Measurements from ENCODE around the gene RMRP. TPM values are rescaled to one million over a fixed set of nuclear protein-coding genes. Genes with fewer than 3 reads are reported as not detected.

The RMRP gene
- total RNA-seq (2022; extraction: Qiagen RNA extraction), result 4.2 to 11.7 TPM (median 7.0 TPM) in 3 of 5 replicates, not detected in the others

DNA sequence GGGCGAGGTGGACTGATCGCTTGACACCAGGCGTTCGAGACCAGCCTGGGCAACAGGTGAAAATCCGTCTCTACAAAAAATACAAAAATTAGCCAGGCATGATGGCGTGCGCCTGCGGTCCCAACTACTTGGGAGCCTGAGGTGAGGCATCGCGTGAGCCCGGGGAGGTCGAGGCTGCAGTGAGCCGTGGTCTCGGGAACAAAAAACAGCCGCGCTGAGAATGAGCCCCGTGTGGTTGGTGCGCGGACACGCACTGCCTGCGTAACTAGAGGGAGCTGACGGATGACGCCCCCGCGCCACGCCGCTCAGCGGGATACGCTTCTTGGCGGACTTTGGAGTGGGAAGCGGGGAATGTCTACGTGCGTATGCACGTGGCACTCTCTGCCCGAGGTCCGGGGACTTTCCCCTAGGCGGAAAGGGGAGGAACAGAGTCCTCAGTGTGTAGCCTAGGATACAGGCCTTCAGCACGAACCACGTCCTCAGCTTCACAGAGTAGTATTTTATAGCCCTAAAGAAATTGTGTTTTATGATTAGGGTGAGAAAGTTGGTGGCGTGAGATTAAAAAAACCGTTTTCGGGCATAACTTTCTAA is at the start of gene RMRP:
Gene RMRP (minus strand): TSS at position 474 of the 591 bp plus-strand sequence.

GRCh38 chr9:35689542-35690293 is 31.9 kb upstream of the RMRP start, which contains the start of gene TPM2:
Gene TPM2, minus strand, starts transcription at chr9:35689925. Its CDS starts 108 bp downstream, at chr9:35689817.

DNA sequence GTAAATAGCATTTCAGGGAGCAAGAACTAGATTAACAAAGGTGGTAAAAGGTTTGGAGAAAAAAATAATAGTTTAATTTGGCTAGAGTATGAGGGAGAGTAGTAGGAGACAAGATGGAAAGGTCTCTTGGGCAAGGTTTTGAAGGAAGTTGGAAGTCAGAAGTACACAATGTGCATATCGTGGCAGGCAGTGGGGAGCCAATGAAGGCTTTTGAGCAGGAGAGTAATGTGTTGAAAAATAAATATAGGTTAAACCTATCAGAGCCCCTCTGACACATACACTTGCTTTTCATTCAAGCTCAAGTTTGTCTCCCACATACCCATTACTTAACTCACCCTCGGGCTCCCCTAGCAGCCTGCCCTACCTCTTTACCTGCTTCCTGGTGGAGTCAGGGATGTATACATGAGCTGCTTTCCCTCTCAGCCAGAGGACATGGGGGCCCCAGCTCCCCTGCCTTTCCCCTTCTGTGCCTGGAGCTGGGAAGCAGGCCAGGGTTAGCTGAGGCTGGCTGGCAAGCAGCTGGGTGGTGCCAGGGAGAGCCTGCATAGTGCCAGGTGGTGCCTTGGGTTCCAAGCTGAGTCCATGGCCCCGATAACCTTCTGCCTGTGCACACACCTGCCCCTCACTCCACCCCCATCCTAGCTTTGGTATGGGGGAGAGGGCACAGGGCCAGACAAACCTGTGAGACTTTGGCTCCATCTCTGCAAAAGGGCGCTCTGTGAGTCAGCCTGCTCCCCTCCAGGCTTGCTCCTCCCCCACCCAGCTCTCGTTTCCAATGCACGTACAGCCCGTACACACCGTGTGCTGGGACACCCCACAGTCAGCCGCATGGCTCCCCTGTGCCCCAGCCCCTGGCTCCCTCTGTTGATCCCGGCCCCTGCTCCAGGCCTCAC is 15.6 kb upstream of the RMRP start, which contains the start of gene CA9:
Gene CA9 (plus strand): TSS at position 797 of the 893 bp plus-strand sequence. CDS start 32 bp downstream, at position 829.

GRCh38 chr9:35664531-35665470 is 7.0 kb upstream of the RMRP start, which contains the start of gene ARHGEF39:
Gene ARHGEF39, minus strand, starts transcription at chr9:35665195. Its CDS starts 26 bp downstream, at chr9:35665169.

DNA sequence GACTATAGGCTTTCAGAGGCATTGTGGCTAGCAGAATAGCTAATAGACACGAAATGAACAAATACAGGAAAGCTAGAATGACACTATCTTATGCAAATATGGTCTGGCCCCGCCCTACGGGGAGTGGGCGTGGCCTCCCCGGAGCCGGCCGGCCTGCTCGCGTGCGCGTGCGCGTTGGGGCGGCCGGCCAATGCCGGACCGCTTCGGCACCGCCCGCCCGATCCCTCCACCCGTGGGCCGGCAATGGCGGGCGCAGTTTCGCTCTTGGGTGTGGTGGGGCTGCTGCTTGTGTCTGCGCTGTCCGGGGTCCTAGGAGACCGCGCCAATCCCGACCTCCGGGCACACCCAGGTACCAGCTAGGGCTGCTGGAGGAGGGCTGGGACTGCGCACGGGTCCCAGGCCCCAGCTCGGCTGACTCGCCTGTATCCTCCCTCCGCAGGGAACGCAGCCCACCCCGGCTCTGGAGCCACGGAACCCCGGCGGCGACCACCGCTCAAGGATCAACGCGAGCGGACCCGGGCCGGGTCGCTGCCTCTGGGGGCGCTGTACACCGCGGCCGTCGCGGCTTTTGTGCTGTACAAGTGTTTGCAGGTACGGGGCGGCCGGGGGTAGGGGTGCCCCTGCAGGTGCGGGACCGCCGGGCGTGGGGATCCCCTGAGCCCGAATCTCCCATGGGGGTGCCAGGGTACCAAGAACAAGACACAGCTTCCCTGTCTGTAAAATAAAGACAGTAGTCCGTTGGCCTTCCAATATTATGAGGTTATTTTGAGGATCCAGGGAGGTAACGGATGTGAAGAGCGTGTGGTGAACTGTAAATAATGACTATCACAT is 533 bp upstream of the RMRP start, which contains the start of gene CCDC107:
Gene CCDC107 (plus strand): TSS at position 156 of the 831 bp plus-strand sequence. CDS start 88 bp downstream, at position 244.

GRCh38 chr9:35650341-35651158 is 7.3 kb downstream of the RMRP start, which contains the start of gene SIT1:
Gene SIT1, minus strand, starts transcription at chr9:35650931. Its CDS starts 78 bp downstream, at chr9:35650853.

GRCh38 chr9:35618325-35618727 is 39.5 kb downstream of the RMRP start, which contains the start of gene CD72:
Gene CD72, minus strand, starts transcription at chr9:35618413. Its CDS starts 110 bp downstream, at chr9:35618303.

Other genes starting within 250 kb of the RMRP start
- 22.4 to 33.2 TPM (median 29.5 TPM) in 5 replicates for gene RUSC2, start 167.9 kb downstream of the RMRP start, total RNA-seq (2022; extraction: Qiagen RNA extraction)
- 23.2 to 30.9 TPM (median 29.9 TPM) in 5 replicates for gene TESK1, start 52.8 kb downstream of the RMRP start, total RNA-seq (2022; extraction: Qiagen RNA extraction)
- gene CD72, start 39.6 kb downstream of the RMRP start, total RNA-seq (2022; extraction: Qiagen RNA extraction), result 0.06 to 0.18 TPM (median 0.12 TPM) in 4 of 5 replicates, not detected in the other
- not detected in 5 replicates for gene SIT1, start 7.1 kb downstream of the RMRP start, total RNA-seq (2022; extraction: Qiagen RNA extraction)
- 21.2 to 27.0 TPM (median 25.3 TPM) in 5 replicates for gene CCDC107, start 273 bp upstream of the RMRP start, total RNA-seq (2022; extraction: Qiagen RNA extraction)
- gene ARHGEF39, start 7.2 kb upstream of the RMRP start, total RNA-seq (2022; extraction: Qiagen RNA extraction), result 13.1 to 20.9 TPM (median 19.3 TPM) in 5 replicates
- gene CA9, start 15.9 kb upstream of the RMRP start, total RNA-seq (2022; extraction: Qiagen RNA extraction), result 4.2 to 7.9 TPM (median 7.3 TPM) in 5 replicates
- gene TPM2, start 31.9 kb upstream of the RMRP start, total RNA-seq (2022; extraction: Qiagen RNA extraction), result 623 to 688 TPM (median 654 TPM) in 5 replicates
- gene TLN1, start 74.2 kb upstream of the RMRP start, total RNA-seq (2022; extraction: Qiagen RNA extraction), result 110 to 135 TPM (median 123 TPM) in 5 replicates
- 58.6 to 69.3 TPM (median 61.3 TPM) in 5 replicates for gene CREB3, start 74.6 kb upstream of the RMRP start, total RNA-seq (2022; extraction: Qiagen RNA extraction)
- gene GBA2, start 91.2 kb upstream of the RMRP start, total RNA-seq (2022; extraction: Qiagen RNA extraction), result 27.4 to 38.0 TPM (median 34.1 TPM) in 5 replicates
- 12.8 to 17.3 TPM (median 15.8 TPM) in 5 replicates for gene RGP1, start 91.3 kb upstream of the RMRP start, total RNA-seq (2022; extraction: Qiagen RNA extraction)
- gene MSMP, start 96.3 kb upstream of the RMRP start, total RNA-seq (2022; extraction: Qiagen RNA extraction), result 0.30 to 0.48 TPM (median 0.36 TPM) in 3 of 5 replicates, not detected in the others
- gene NPR2, start 133.6 kb upstream of the RMRP start, total RNA-seq (2022; extraction: Qiagen RNA extraction), result 4.6 to 7.4 TPM (median 6.1 TPM) in 5 replicates
- 0.44 to 0.64 TPM (median 0.58 TPM) in 5 replicates for gene SPAG8, start 154.2 kb upstream of the RMRP start, total RNA-seq (2022; extraction: Qiagen RNA extraction)
- 69.8 to 110 TPM (median 103 TPM) in 5 replicates for gene HINT2, start 157.0 kb upstream of the RMRP start, total RNA-seq (2022; extraction: Qiagen RNA extraction)
- not detected in 5 replicates for gene FAM221B, start 170.7 kb upstream of the RMRP start, total RNA-seq (2022; extraction: Qiagen RNA extraction)
- gene TMEM8B, start 171.2 kb upstream of the RMRP start, total RNA-seq (2022; extraction: Qiagen RNA extraction), result 2.5 to 3.7 TPM (median 3.4 TPM) in 5 replicates
- gene OR13J1, start 212.4 kb upstream of the RMRP start, total RNA-seq (2022; extraction: Qiagen RNA extraction), result not detected in 5 replicates
- 0.12 to 0.38 TPM (median 0.23 TPM) in 5 replicates for gene HRCT1, start 248.2 kb upstream of the RMRP start, total RNA-seq (2022; extraction: Qiagen RNA extraction)